DOHH2 (cell line): ENCODE results near the gene CD79B.
A peak's percentile ranks its signal among the peaks of the same experiment; 100 is the strongest.
"Not testable (repeated sequence)": the region's sequence is repeated elsewhere in the genome, so short reads cannot be mapped to it uniquely, and the experiment has no call there.

Source experiments
- EZH2phosphoT487 ChIP-seq: fragments of 200-600 bp; sonication (generic); IDR thresholded peaks from 2 replicates; pipeline ENCODE4 v1.6.1; 2017; ENCODE audit warnings: borderline replicate concordance, mild to moderate bottlenecking, antibody characterized with exemption, low read length, moderate library complexity, mixed read lengths
- TF ChIP-seq, protein P1 (sequence below): fragments of 200-600 bp; sonication (generic); IDR thresholded peaks from one replicate; pipeline ENCODE4 v1.5.1; 2014; ENCODE audit warnings: antibody characterized with exemption, mild to moderate bottlenecking, low read depth, low read length; ENCODE audit not compliant: poor library complexity, severe bottlenecking

- TF ChIP-seq, protein P1, sequence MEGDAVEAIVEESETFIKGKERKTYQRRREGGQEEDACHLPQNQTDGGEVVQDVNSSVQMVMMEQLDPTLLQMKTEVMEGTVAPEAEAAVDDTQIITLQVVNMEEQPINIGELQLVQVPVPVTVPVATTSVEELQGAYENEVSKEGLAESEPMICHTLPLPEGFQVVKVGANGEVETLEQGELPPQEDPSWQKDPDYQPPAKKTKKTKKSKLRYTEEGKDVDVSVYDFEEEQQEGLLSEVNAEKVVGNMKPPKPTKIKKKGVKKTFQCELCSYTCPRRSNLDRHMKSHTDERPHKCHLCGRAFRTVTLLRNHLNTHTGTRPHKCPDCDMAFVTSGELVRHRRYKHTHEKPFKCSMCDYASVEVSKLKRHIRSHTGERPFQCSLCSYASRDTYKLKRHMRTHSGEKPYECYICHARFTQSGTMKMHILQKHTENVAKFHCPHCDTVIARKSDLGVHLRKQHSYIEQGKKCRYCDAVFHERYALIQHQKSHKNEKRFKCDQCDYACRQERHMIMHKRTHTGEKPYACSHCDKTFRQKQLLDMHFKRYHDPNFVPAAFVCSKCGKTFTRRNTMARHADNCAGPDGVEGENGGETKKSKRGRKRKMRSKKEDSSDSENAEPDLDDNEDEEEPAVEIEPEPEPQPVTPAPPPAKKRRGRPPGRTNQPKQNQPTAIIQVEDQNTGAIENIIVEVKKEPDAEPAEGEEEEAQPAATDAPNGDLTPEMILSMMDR, result peak; percentile 29
- not testable (repeated sequence) for TF ChIP-seq EZH2phosphoT487
These were observed 42.9 kb downstream of the CD79B start for GRCh38 chr17:63889026-63889848.
